Measurements from ENCODE around the gene SHCBP1L.
A peak's percentile ranks its signal among the peaks of the same experiment; 100 is the strongest.

Gene SHCBP1L

GRCh38 chr1:182993746-182994145 lies 40.8 kb upstream of the SHCBP1L start:
- DNase-seq (ENCODE audit: low read depth, low spot score), result no peak
- in situ Hi-C loops (cut with HindIII; ENCODE audit: low sequenced_read_pairs), result no loop called here
- no peak for TF ChIP-seq CTCF (IDR thresholded peaks at IDR 0.05; ENCODE audit: low read depth, low read length)
- H3K4me3 ChIP-seq (ENCODE audit: low read depth, low read length), result no peak overlapping the region

GRCh38 chr1:182990413-182991144 lies 37.6 kb upstream of the SHCBP1L start:
- H3K4me3 ChIP-seq (ENCODE audit: low read depth, low read length), result no peak overlapping the region
- in situ Hi-C loops (cut with HindIII; ENCODE audit: low sequenced_read_pairs), result no loop called here
- TF ChIP-seq CTCF (IDR thresholded peaks at IDR 0.05; ENCODE audit: low read depth, low read length), result no peak
- DNase-seq (ENCODE audit: low read depth, low spot score), result peak; percentile 26

DNA sequence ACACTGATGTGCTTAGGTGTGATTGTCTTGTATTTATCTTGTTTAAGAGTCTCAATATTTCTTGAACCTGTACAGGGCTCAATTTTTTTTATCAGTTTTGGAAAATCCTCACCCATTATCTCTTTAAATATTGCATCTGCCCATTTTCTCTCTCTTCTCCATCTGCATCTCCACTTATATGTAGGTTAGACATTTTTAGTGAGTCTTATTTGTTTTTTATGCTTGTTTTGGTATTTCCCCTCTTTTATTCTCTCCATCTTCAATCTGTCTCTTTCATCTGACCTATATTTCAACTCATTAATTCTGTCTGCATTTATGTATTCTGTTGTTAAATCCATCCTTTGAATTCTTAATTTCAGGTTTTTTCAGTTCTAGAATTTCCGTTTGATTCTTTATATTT lies 32.9 kb upstream of the SHCBP1L start:
- in situ Hi-C loops (cut with HindIII; ENCODE audit: low sequenced_read_pairs), result no loop called here
- TF ChIP-seq CTCF (IDR thresholded peaks at IDR 0.05; ENCODE audit: low read depth, low read length), result no peak
- no peak overlapping the region for H3K4me3 ChIP-seq (ENCODE audit: low read depth, low read length)
- no peak for DNase-seq (ENCODE audit: low read depth, low spot score)

GRCh38 chr1:182984621-182985020 lies 31.7 kb upstream of the SHCBP1L start:
- in situ Hi-C loops (cut with HindIII; ENCODE audit: low sequenced_read_pairs), result no loop called here
- TF ChIP-seq CTCF (IDR thresholded peaks at IDR 0.05; ENCODE audit: low read depth, low read length), result no peak
- H3K4me3 ChIP-seq (ENCODE audit: low read depth, low read length), result no peak overlapping the region
- no peak for DNase-seq (ENCODE audit: low read depth, low spot score)

DNA sequence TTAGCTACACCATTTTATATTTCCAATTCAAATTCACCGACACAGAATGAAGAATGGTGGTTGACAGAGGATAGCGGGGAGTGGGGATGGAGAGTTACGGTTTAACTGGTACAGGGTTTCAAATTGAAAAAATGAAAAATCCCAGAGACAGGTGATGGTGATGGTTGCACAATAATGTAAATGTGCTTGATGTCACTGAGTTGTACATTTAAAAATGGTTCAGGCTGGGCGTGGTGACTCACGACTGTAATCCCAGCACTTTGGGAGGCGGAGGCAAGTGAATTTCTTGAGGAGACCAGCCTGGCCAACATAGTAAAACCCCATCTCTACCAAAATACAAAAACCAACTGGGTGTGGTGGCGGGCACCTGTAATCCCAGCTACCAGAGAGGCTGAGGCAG lies 31.2 kb upstream of the SHCBP1L start:
- DNase-seq (ENCODE audit: low read depth, low spot score), result no peak
- in situ Hi-C loops (cut with HindIII; ENCODE audit: low sequenced_read_pairs), result no loop called here
- TF ChIP-seq CTCF (IDR thresholded peaks at IDR 0.05; ENCODE audit: low read depth, low read length), result no peak
- no peak overlapping the region for H3K4me3 ChIP-seq (ENCODE audit: low read depth, low read length)

GRCh38 chr1:182978151-182978853 lies 25.3 kb upstream of the SHCBP1L start:
- in situ Hi-C loops (cut with HindIII; ENCODE audit: low sequenced_read_pairs), result no loop called here
- no peak for DNase-seq (ENCODE audit: low read depth, low spot score)
- no peak overlapping the region for H3K4me3 ChIP-seq (ENCODE audit: low read depth, low read length)
- no peak for TF ChIP-seq CTCF (IDR thresholded peaks at IDR 0.05; ENCODE audit: low read depth, low read length)

All from astrocyte of the spinal cord (primary cell).